ENCODE data around the gene RPS21. TPM values are rescaled to one million over a fixed set of nuclear protein-coding genes. Genes with fewer than 3 reads are reported as not detected.
"Not testable (repeated sequence)": the region's sequence is repeated elsewhere in the genome, so short reads cannot be mapped to it uniquely, and the experiment has no call there.

RPS21 gene
- total RNA-seq, 1 experiment from 2014 or later = 1,761 TPM

- Histone ChIP-seq H3K4me1 (ENCODE audit: control insufficient read depth, insufficient read depth, low read length) (peaks cover 83% of the 10 kb centered on the region), H3K27ac (ENCODE audit: low read length) (peak overlapping the region; percentile 86)
- BruUV-seq (replicated peaks); H3K4me3 ChIP-seq (ENCODE audit: low read depth in 2 of 2, low read length in 2 of 2); ATAC-seq; H3K27me3 ChIP-seq (ENCODE audit: control insufficient read depth, insufficient read depth, low read length); DNase-seq (ENCODE audit: low read depth, low spot score); in situ Hi-C loops (cut with HindIII; ENCODE audit: low pct_unique_long_range_greater_than_20kb, low sequenced_read_pairs); H3K9me3 ChIP-seq (ENCODE audit: control insufficient read depth, insufficient read depth, low read depth, low read length); CTCF ChIA-PET; intact Hi-C loops (cut with micrococcal nuclease; ENCODE audit: unreplicated experiment); H3K36me3 ChIP-seq (ENCODE audit: control insufficient read depth, insufficient read depth, low read length): not testable (repeated sequence)
- POLR2A ChIA-PET = interaction anchor here (0.9 kb wide), 1 partner anchor 407 kb away, joined by 3 read pairs; no protein-coding TSS in a partner anchor
Measured at GRCh38 chr20:62373631-62374179, 13.2 kb upstream of the RPS21 start.

GRCh38 chr20:62374331-62375152 is 12.4 kb upstream of the RPS21 start:
- in situ Hi-C loops (cut with HindIII; ENCODE audit: low pct_unique_long_range_greater_than_20kb, low sequenced_read_pairs) = no loop called here
- no TSS peak for BruUV-seq (replicated peaks)
- ATAC-seq = peak; percentile 7; the same call in 1 of the 2 replicates

More at GRCh38 chr20:62374331-62375152, 12.4 kb upstream of the RPS21 start:
- no peaks in the 10 kb centered on the region for H3K36me3 ChIP-seq (ENCODE audit: control insufficient read depth, insufficient read depth, low read length)
- POLR2A ChIA-PET = interaction anchor here (1.1 kb wide), 1 partner anchor 68 kb away, joined by 7 read pairs; no protein-coding TSS in a partner anchor
- intact Hi-C loops (cut with micrococcal nuclease; ENCODE audit: unreplicated experiment) = no loop called here
- peak overlapping the region; percentile 86 for H3K27ac ChIP-seq (ENCODE audit: low read length)
- peaks cover 76% of the 10 kb centered on the region for H3K4me1 ChIP-seq (ENCODE audit: control insufficient read depth, insufficient read depth, low read length)
- no peak for DNase-seq (ENCODE audit: low read depth, low spot score)
- no peaks in the 10 kb centered on the region for H3K27me3 ChIP-seq (ENCODE audit: control insufficient read depth, insufficient read depth, low read length)
- CTCF ChIA-PET = interaction anchor here (1.2 kb wide), 1 partner anchor 10 kb away, joined by 3 read pairs; no protein-coding TSS in a partner anchor
- TF ChIP-seq REST (IDR thresholded peaks at IDR 0.05; ENCODE audit: insufficient read depth in 1 of 2, low read depth in 2 of 2, low read length in 1 of 2) (no peak), CTCF (IDR thresholded peaks at IDR 0.05) (no peak), POLR2AphosphoS5 (IDR thresholded peaks at IDR 0.05; ENCODE audit: low read depth, low read length) (no peak), TCF7L2 (IDR thresholded peaks at IDR 0.05; ENCODE audit: low read depth, low read length) (no peak), SIN3A (IDR thresholded peaks at IDR 0.05; ENCODE audit: borderline replicate concordance, insufficient read depth, low read depth, low read length) (no peak)
- H3K9me3 ChIP-seq (ENCODE audit: control insufficient read depth, insufficient read depth, low read depth, low read length) = no peaks in the 10 kb centered on the region
- H3K4me3 ChIP-seq (ENCODE audit: low read depth in 2 of 2, low read length in 2 of 2) = no peak overlapping the region
